K562 (cell line): ENCODE data around the gene ANKRD11. TPM values are rescaled to one million over a fixed set of nuclear protein-coding genes. Genes with fewer than 3 reads are reported as not detected.

ENCODE experiments used
- ATAC-seq: fragments of 200-7000 bp; cut with Tn5 transposase; 3 replicates; pipeline ENCODE4 v1.9.1; 2020; ENCODE audit warnings: moderate library complexity
- BruUV-seq: library from RNA; stranded (reverse); fragments of 400-500 nt; replicated peaks from 2 replicates; lab custom pipeline; 2021; lab: Mats Ljungman, UMichigan
- CTCF ChIA-PET: fragments of 300-600 bp; formaldehyde crosslinking; extraction: SDS; loops from one replicate; lab custom pipeline; 2021; ENCODE audit warnings: low intra/inter-chr PET ratio; lab: Yijun Ruan, JAX
- POLR2A ChIA-PET: fragments of 300-600, 350-650 bp; sonication (Branson Sonifier 250); formaldehyde crosslinking; extraction: SDS; loops from one replicate; lab custom pipeline; 2021; ENCODE audit warnings: antibody characterized with exemption, inconsistent platforms; lab: Yijun Ruan, JAX
- DNase-seq, 4 experiments: peaks; one replicate each; pipeline versions ENCODE4 v3.0.0 to v3.0.0-alpha.2; 2011 to 2018; ENCODE audit warnings: low spot score in 3 of 4, mixed read lengths in 3 of 4; ENCODE audit errors: extremely low read depth in 1 of 4
- FAIRE-seq: peaks from 2 replicates; lab custom pipeline; 2011; peaks lifted over from hg19 to GRCh38; lab: Jason Lieb, UNC
- H2AFZ ChIP-seq: 2 replicates; pipeline ENCODE4 v1.6.0; 2011; ENCODE audit warnings: low read depth, low read length, control low read depth, inconsistent platforms
- H3K27ac ChIP-seq: fragments of 200-600 bp; 3 replicates; pipeline ENCODE4 v1.8.0; 2011; ENCODE audit warnings: low read depth, mild to moderate bottlenecking, control low read depth, inconsistent platforms, low read length, moderate library complexity, mixed read lengths; ENCODE audit errors: extremely low read depth
- H3K27me3 ChIP-seq, 2 experiments: fragments of 300-600 bp in 1 of 2; 2 replicates in 1 of 2; 3 replicates in 1 of 2; pipeline versions ENCODE4 v1.6.0 to v1.8.0; 2011; ENCODE audit warnings: inconsistent platforms in 2 of 2, low read length in 2 of 2, mild to moderate bottlenecking in 1 of 2, mixed read lengths in 1 of 2, moderate library complexity in 1 of 2; ENCODE audit not compliant: control insufficient read depth in 2 of 2, insufficient read depth in 2 of 2
- H3K36me3 ChIP-seq: fragments of 300-600 bp; 3 replicates; pipeline ENCODE4 v1.8.0; 2011; ENCODE audit warnings: mild to moderate bottlenecking, low read length, inconsistent platforms; ENCODE audit not compliant: control insufficient read depth, insufficient read depth
- H3K4me1 ChIP-seq, 2 experiments: fragments of 200-600 bp in 1 of 2; replicated peaks in 1 of 2; 2 replicates in 1 of 2; 3 replicates in 1 of 2; pipeline versions ENCODE4 v1.5.1 to v1.8.0; 2011; ENCODE audit warnings: inconsistent platforms in 2 of 2, low read length in 2 of 2, mild to moderate bottlenecking in 1 of 2, mixed read lengths in 1 of 2, moderate library complexity in 1 of 2; ENCODE audit not compliant: control insufficient read depth in 2 of 2, insufficient read depth in 2 of 2
- H3K4me2 ChIP-seq: 2 replicates; pipeline ENCODE4 v1.6.1; 2011; ENCODE audit warnings: low read length, control low read depth, inconsistent platforms, mixed read lengths; ENCODE audit not compliant: insufficient read depth
- H3K4me3 ChIP-seq: fragments of 200-600 bp; sonication (generic), shearing (Covaris generic); 2 replicates; pipeline ENCODE4 v1.5.1; 2016; ENCODE audit warnings: control low read depth, inconsistent platforms
- H3K79me2 ChIP-seq: fragments of 200-600 bp; 3 replicates; pipeline ENCODE4 v1.8.0; 2011; ENCODE audit warnings: low read length, inconsistent platforms; ENCODE audit not compliant: control insufficient read depth, insufficient read depth
- H3K9ac ChIP-seq, 2 experiments: 2 replicates each; pipeline versions ENCODE4 v1.6.0 to v1.6.1; 2011; ENCODE audit warnings: low read depth in 2 of 2, low read length in 2 of 2, control low read depth in 1 of 2, inconsistent platforms in 1 of 2, mild to moderate bottlenecking in 1 of 2, mixed read lengths in 1 of 2; ENCODE audit not compliant: insufficient read depth in 1 of 2
- H3K9me1 ChIP-seq: one replicate; pipeline ENCODE4 v1.6.0; 2011; ENCODE audit warnings: inconsistent platforms, mild to moderate bottlenecking, low read length, moderate library complexity; ENCODE audit not compliant: control insufficient read depth, insufficient read depth
- H3K9me3 ChIP-seq: replicated peaks from 2 replicates; pipeline ENCODE4 v1.5.1; 2011; ENCODE audit warnings: low read depth, low read length, inconsistent platforms; ENCODE audit not compliant: control insufficient read depth, insufficient read depth
- H4K20me1 ChIP-seq: replicated peaks from 2 replicates; pipeline ENCODE4 v1.6.1; 2011; ENCODE audit warnings: low read length, inconsistent platforms, mixed read lengths; ENCODE audit not compliant: control insufficient read depth, insufficient read depth
- ATF1 ChIP-seq, 2 experiments: fragments of 450-650 bp in 1 of 2; IDR thresholded peaks; 2 replicates each; pipeline ENCODE4 v1.6.1; 2016; ENCODE audit warnings: missing compliant biosample characterization in 1 of 2, missing genetic modification characterization in 1 of 2
- IFI16 ChIP-seq: fragments of 250-450 bp; sonication (Bioruptor Pico); IDR thresholded peaks from 2 replicates; pipeline ENCODE4 v2.1.2; 2022; ENCODE audit warnings: mild to moderate bottlenecking, inconsistent platforms
- POLR2G ChIP-seq: fragments of 200-400 bp; formaldehyde crosslinking; IDR thresholded peaks from 2 replicates; pipeline ENCODE4 v1.6.1; 2017; ENCODE audit warnings: low read depth, mild to moderate bottlenecking, antibody characterized with exemption, low read length, moderate library complexity
- PRMT5 ChIP-seq: sonication (generic); formaldehyde crosslinking; IDR thresholded peaks from 2 replicates; pipeline ENCODE4 v1.5.0; 2020; ENCODE audit warnings: missing genetic modification reagents
- RBM22 ChIP-seq: fragments of 200-400 bp; formaldehyde crosslinking; IDR thresholded peaks from 2 replicates; pipeline ENCODE4 v1.6.1; 2018; ENCODE audit warnings: low read length, low read depth; ENCODE audit not compliant: poor library complexity, severe bottlenecking
- RFX1 ChIP-seq: fragments of 450-650 bp; IDR thresholded peaks from 2 replicates; pipeline ENCODE4 v1.6.1; 2016; ENCODE audit warnings: mild to moderate bottlenecking, moderate library complexity
- WGBS: fragments of 100-300 bp; shearing (Covaris generic); methylation state at CpG from one replicate; pipeline ENCODE4 v1.1.6; 2016; ENCODE audit warnings: low coverage, mixed read lengths; ENCODE audit not compliant: insufficient coverage; ENCODE audit errors: missing lambda C conversion rate; 5-methylcytosine and 5-hydroxymethylcytosine counted together
- in situ Hi-C: fragments of 300-500 bp; cut with MboI; formaldehyde crosslinking; loops from 4 replicates; pipeline ENCODE4 v1.15.0; 2018; ENCODE audit warnings: inconsistent platforms, mixed read lengths
- intact Hi-C: fragments of 100-400 bp; cut with micrococcal nuclease; formaldehyde crosslinking; loops from 2 replicates; pipeline ENCODE4 v1.14.2; 2022
- polyA plus RNA-seq, 8 experiments: library from polyadenylated mRNA; depleted of rRNA in 4 of 8; stranded (reverse) in 5 of 8; unstranded in 3 of 8; fragments of >200 nt; fragmentation: Nextera tagmentation in 2 of 8; fragmentation: Illumina TruSeq in 1 of 8; extraction: Ambion mirVana in 2 of 8; extraction: Trizol in 1 of 8; gene quantifications; 2 replicates each; pipeline versions ENCODE4 v1.2.1 to v1.2.3, GENCODE V29; 2011 to 2014; ENCODE audit warnings: inconsistent platforms in 1 of 8, missing spikeins in 1 of 8
- total RNA-seq, 7 experiments: library from RNA; depleted of rRNA in 6 of 7; stranded (reverse); fragments of >200 nt in 6 of 7; fragmentation: Illumina TruSeq in 2 of 7; extraction: Trizol in 2 of 7; gene quantifications; 2 replicates each; pipeline versions ENCODE4 v1.2.1 to v1.2.3, GENCODE V29; 2011 to 2021; ENCODE audit warnings: low replicate concordance in 1 of 7
- TF ChIP-seq, protein P1 (sequence below): fragments of 250-450 bp; sonication (Bioruptor Pico); IDR thresholded peaks from 2 replicates; pipeline ENCODE4 v1.5.0; 2021
- TF ChIP-seq, protein P2 (sequence below): sonication (generic); formaldehyde crosslinking; IDR thresholded peaks from 2 replicates; pipeline ENCODE4 v1.8.0; 2022; ENCODE audit warnings: missing genetic modification reagents, mild to moderate bottlenecking, moderate library complexity, borderline replicate concordance
- TF ChIP-seq, protein P3 (sequence below): fragments of 450-650 bp; IDR thresholded peaks from 2 replicates; pipeline ENCODE4 v1.6.1; 2016; ENCODE audit warnings: missing biosample characterization, missing genetic modification characterization
- TF ChIP-seq, protein P4 (sequence below): IDR thresholded peaks from 2 replicates; pipeline ENCODE4 v1.6.1; 2014; ENCODE audit warnings: antibody characterized with exemption

ANKRD11 gene
- total and polyA plus RNA-seq, 9 of the 15 experiments (the other 6 are each of a cell fraction or from before 2014, with no cell fraction given): 4.7 to 126 (median 31.7) TPM

DNA sequence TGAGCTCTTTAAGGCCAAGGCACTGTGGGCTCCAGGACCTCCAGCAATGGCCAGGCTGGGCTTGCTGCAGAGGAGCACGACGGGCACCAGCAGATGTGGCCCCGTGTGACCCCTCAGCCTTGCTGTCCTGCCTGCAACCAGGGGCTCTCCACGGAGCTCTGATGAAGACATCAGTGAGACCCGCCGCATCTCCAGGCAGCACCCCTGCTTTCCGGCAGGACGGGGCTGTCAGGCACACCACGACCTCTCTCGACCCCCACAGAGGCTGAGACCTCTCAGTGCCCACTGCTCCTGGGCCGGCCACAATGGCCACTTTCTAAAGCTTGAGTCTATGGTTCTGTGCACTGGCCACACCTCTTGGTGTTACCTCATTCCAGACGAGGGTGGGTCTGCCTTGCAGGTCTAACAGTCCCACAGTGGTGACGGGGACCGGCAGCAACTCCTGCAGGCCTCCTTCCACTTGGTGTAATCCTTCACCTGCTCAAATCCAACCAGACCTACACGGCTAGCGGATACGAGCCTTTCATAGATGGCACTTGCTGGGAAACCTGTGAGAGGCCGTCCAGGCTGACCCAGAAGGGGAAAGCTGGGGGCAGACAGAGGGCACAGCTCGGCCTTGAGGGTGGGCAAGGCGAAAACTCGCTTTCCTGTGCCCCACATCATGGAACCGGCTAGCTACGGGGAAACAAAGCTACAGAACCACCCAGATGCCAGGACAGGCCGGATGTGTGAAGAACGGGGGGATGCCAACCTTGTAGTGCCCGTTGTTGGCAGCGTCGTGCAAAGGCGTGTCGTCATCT, 202.4 kb downstream of the ANKRD11 start:
- H3K4me1 ChIP-seq: peaks cover 0 to 28% of the 10 kb centered on the region in 2 experiments; a peak in 2 of 5 replicates
- no peaks in the 10 kb centered on the region for H3K27me3 ChIP-seq
- H3K36me3 ChIP-seq: peaks cover 80% of the 10 kb centered on the region
- H3K9me3 ChIP-seq: peaks cover 16% of the 10 kb centered on the region
- in situ Hi-C loops: no loop called here
- H3K9ac ChIP-seq: no peak overlapping the region
- peaks cover 25% of the 10 kb centered on the region for H3K79me2 ChIP-seq
- peaks cover 17% of the 10 kb centered on the region for H4K20me1 ChIP-seq
- BruUV-seq: no TSS peak
- CTCF ChIA-PET: interaction anchor here (1.3 kb wide), 1 partner anchor 476 kb away, joined by 4 read pairs; the partner anchor contains the start of gene APRT
- H2AFZ ChIP-seq: no peak overlapping the region
- intact Hi-C loops: loop anchor here (2.0 kb wide), 1 partner anchor 41 kb away; no protein-coding TSS in a partner anchor
- 95% methylated on average over 23 of the region's 30 CpGs for WGBS
- H3K9me1 ChIP-seq: peaks cover 5% of the 10 kb centered on the region
- H3K4me2 ChIP-seq: no peak overlapping the region
- DNase-seq: no peak
- no peak for ATAC-seq
- H3K27ac ChIP-seq: no peak overlapping the region
- FAIRE-seq: no peak
- POLR2A ChIA-PET: interaction anchor here (0.5 to 0.8 kb wide), 2 partner anchors 16 to 28 kb away, joined by 3 to 5 read pairs; no protein-coding TSS in a partner anchor
- no peak overlapping the region for H3K4me3 ChIP-seq
- TF ChIP-seq PRMT5 (CRISPR knock-in tag) (no peak), POLR2G (peak; percentile 56), IFI16 (CRISPR knock-in tag) (no peak), RFX1 (no peak), ATF1 (CRISPR knock-in tag; IDR thresholded peaks at IDR 0.05) (no peak), ATF1 (tag; IDR thresholded peaks at IDR 0.05) (no peak), RBM22 (peak; percentile 81)
- TF ChIP-seq, protein P1, sequence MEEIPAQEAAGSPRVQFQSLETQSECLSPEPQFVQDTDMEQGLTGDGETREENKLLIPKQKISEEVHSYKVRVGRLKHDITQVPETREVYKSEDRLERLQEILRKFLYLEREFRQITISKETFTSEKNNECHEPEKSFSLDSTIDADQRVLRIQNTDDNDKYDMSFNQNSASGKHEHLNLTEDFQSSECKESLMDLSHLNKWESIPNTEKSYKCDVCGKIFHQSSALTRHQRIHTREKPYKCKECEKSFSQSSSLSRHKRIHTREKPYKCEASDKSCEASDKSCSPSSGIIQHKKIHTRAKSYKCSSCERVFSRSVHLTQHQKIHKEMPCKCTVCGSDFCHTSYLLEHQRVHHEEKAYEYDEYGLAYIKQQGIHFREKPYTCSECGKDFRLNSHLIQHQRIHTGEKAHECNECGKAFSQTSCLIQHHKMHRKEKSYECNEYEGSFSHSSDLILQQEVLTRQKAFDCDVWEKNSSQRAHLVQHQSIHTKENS: no peak
- TF ChIP-seq, protein P2, sequence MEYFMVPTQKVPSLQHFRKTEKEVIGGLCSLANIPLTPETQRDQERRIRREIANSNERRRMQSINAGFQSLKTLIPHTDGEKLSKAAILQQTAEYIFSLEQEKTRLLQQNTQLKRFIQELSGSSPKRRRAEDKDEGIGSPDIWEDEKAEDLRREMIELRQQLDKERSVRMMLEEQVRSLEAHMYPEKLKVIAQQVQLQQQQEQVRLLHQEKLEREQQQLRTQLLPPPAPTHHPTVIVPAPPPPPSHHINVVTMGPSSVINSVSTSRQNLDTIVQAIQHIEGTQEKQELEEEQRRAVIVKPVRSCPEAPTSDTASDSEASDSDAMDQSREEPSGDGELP (CRISPR knock-in tag): no peak
- TF ChIP-seq, protein P3, sequence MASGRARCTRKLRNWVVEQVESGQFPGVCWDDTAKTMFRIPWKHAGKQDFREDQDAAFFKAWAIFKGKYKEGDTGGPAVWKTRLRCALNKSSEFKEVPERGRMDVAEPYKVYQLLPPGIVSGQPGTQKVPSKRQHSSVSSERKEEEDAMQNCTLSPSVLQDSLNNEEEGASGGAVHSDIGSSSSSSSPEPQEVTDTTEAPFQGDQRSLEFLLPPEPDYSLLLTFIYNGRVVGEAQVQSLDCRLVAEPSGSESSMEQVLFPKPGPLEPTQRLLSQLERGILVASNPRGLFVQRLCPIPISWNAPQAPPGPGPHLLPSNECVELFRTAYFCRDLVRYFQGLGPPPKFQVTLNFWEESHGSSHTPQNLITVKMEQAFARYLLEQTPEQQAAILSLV: no peak
- TF ChIP-seq, protein P4, sequence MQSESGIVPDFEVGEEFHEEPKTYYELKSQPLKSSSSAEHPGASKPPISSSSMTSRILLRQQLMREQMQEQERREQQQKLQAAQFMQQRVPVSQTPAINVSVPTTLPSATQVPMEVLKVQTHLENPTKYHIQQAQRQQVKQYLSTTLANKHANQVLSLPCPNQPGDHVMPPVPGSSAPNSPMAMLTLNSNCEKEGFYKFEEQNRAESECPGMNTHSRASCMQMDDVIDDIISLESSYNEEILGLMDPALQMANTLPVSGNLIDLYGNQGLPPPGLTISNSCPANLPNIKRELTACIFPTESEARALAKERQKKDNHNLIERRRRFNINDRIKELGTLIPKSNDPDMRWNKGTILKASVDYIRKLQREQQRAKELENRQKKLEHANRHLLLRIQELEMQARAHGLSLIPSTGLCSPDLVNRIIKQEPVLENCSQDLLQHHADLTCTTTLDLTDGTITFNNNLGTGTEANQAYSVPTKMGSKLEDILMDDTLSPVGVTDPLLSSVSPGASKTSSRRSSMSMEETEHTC: no peak
